ENCODE results near the gene ZNF335.

ZNF335 gene

DNA sequence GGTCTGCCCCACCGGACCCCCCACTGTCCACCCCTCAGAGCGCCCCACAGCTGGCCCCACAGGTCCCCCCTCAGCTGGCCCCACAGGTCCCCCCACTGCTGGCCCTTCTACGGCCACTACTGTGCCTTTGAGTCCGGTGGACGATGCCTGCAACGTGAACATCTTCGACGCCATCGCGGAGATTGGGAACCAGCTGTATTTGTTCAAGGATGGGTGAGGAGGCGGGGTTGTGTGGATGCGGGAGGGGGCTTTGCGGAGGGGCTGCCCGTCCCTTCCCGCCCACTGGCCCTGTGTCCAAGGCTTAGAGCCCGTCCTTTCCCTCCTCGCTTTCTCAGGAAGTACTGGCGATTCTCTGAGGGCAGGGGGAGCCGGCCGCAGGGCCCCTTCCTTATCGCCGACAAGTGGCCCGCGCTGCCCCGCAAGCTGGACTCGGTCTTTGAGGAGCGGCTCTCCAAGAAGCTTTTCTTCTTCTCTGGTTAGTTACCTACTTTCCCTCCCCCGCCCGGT is 41.4 kb upstream of the ZNF335 start:
- Histone ChIP-seq H3K4me2 (ENCODE audit: insufficient read depth, low read length, poor library complexity, severe bottlenecking) (peak overlapping the region; percentile 57), H3K79me1 (ENCODE audit: low read depth, low read length) (peaks cover 1% of the 10 kb centered on the region), H3K4ac (ENCODE audit: low read length) (no peak overlapping the region), H2AK5ac (ENCODE audit: low read depth, low read length) (peak overlapping the region; percentile 90), H3K23ac (ENCODE audit: low read depth, low read length, poor library complexity) (no peak overlapping the region), H2BK120ac (ENCODE audit: low read depth, low read length) (no peak overlapping the region), H2BK5ac (ENCODE audit: low read length) (no peak overlapping the region), H2BK15ac (ENCODE audit: low read length) (peak overlapping the region; percentile 49), H3K9ac (ENCODE audit: low read depth, low read length, poor library complexity) (peak overlapping the region; percentile 81), H3K4me1 (ENCODE audit: control insufficient read depth in 2 of 2, insufficient read depth in 1 of 2, low read depth in 1 of 2, low read length in 2 of 2) (peaks cover 1 to 8% of the 10 kb centered on the region in 2 donors), H3K14ac (ENCODE audit: low read length) (no peak overlapping the region), H3K27me3 (ENCODE audit: control insufficient read depth in 3 of 3, insufficient read depth in 3 of 3, low read depth in 1 of 3, low read length in 3 of 3) (peaks cover 0 to 25% (median 6%) of the 10 kb centered on the region in 3 experiments), H3K4me3 (ENCODE audit: low read length in 2 of 2) (no peak overlapping the region), H4K91ac (ENCODE audit: low read depth, low read length, poor library complexity) (no peak overlapping the region), H3K27ac (replicated peaks; ENCODE audit: low read length) (no peak overlapping the region), H2BK12ac (ENCODE audit: low read length) (no peak overlapping the region), H4K8ac (ENCODE audit: low read depth, low read length) (no peak overlapping the region), H2AFZ (ENCODE audit: low read length) (peak overlapping the region; percentile 83), H3K18ac (ENCODE audit: low read length) (peak overlapping the region; percentile 20), H3K36me3 (replicated peaks in 1 of 2; ENCODE audit: control insufficient read depth in 2 of 2, insufficient read depth in 2 of 2, low read length in 2 of 2) (no peaks in the 10 kb centered on the region), H3K9me3 (replicated peaks in 1 of 2; ENCODE audit: control insufficient read depth in 2 of 2, insufficient read depth in 1 of 2, low read depth in 1 of 2, low read length in 2 of 2) (peaks cover 0 to 5% of the 10 kb centered on the region in 2 donors)
- no CpG with 5 or more reads among the region's 29 CpGs for WGBS, 2 donors (ENCODE audit: extremely low coverage in 2 of 2, insufficient read length in 2 of 2, insufficient replicate concordance in 1 of 2)
- DNase-seq (ENCODE audit: low spot score): no peak

DNA sequence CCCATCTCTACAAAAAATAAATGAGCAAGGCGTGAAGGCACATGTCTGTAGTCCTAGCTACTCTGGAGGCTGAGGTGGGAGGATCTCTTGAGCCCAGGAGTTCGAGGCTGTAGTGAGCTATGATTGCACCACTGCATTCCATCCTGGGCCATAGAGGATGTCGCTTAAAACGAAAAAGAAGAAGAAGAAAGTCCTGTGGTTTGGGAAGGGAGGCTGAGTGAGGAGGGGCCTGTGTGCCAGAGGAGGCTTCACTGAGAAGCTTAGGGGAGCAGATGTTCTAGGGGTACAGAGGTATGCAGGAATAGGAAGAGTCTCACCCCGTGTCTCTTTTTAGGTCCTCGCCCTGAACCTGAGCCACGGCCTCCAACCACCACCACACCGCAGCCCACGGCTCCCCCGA is 40.9 kb upstream of the ZNF335 start:
- Histone ChIP-seq H3K9me3 (replicated peaks in 1 of 2; ENCODE audit: control insufficient read depth in 2 of 2, insufficient read depth in 1 of 2, low read depth in 1 of 2, low read length in 2 of 2) (peaks cover 0 to 5% of the 10 kb centered on the region in 2 donors), H2AK5ac (ENCODE audit: low read depth, low read length) (peak overlapping the region; percentile 90), H2BK15ac (ENCODE audit: low read length) (peak overlapping the region; percentile 49), H3K4me3 (ENCODE audit: low read length in 2 of 2) (no peak overlapping the region), H3K27ac (replicated peaks; ENCODE audit: low read length) (no peak overlapping the region), H4K91ac (ENCODE audit: low read depth, low read length, poor library complexity) (no peak overlapping the region), H2BK5ac (ENCODE audit: low read length) (no peak overlapping the region), H3K23ac (ENCODE audit: low read depth, low read length, poor library complexity) (no peak overlapping the region), H3K4ac (ENCODE audit: low read length) (no peak overlapping the region), H4K8ac (ENCODE audit: low read depth, low read length) (no peak overlapping the region), H3K14ac (ENCODE audit: low read length) (no peak overlapping the region), H3K18ac (ENCODE audit: low read length) (no peak overlapping the region), H3K4me2 (ENCODE audit: insufficient read depth, low read length, poor library complexity, severe bottlenecking) (no peak overlapping the region), H3K4me1 (ENCODE audit: control insufficient read depth in 2 of 2, insufficient read depth in 1 of 2, low read depth in 1 of 2, low read length in 2 of 2) (peaks cover 6 to 10% of the 10 kb centered on the region in 2 donors), H3K36me3 (replicated peaks in 1 of 2; ENCODE audit: control insufficient read depth in 2 of 2, insufficient read depth in 2 of 2, low read length in 2 of 2) (no peaks in the 10 kb centered on the region), H3K79me1 (ENCODE audit: low read depth, low read length) (peaks cover 1% of the 10 kb centered on the region), H3K27me3 (ENCODE audit: control insufficient read depth in 3 of 3, insufficient read depth in 3 of 3, low read depth in 1 of 3, low read length in 3 of 3) (peaks cover 0 to 25% (median 6%) of the 10 kb centered on the region in 3 experiments), H2AFZ (ENCODE audit: low read length) (no peak overlapping the region), H2BK120ac (ENCODE audit: low read depth, low read length) (no peak overlapping the region), H3K9ac (ENCODE audit: low read depth, low read length, poor library complexity) (no peak overlapping the region), H2BK12ac (ENCODE audit: low read length) (no peak overlapping the region)
- DNase-seq (ENCODE audit: low spot score): no peak
- WGBS, 2 donors (ENCODE audit: extremely low coverage in 2 of 2, insufficient read length in 2 of 2, insufficient replicate concordance in 1 of 2): no CpG with 5 or more reads among the region's 10 CpGs

DNA sequence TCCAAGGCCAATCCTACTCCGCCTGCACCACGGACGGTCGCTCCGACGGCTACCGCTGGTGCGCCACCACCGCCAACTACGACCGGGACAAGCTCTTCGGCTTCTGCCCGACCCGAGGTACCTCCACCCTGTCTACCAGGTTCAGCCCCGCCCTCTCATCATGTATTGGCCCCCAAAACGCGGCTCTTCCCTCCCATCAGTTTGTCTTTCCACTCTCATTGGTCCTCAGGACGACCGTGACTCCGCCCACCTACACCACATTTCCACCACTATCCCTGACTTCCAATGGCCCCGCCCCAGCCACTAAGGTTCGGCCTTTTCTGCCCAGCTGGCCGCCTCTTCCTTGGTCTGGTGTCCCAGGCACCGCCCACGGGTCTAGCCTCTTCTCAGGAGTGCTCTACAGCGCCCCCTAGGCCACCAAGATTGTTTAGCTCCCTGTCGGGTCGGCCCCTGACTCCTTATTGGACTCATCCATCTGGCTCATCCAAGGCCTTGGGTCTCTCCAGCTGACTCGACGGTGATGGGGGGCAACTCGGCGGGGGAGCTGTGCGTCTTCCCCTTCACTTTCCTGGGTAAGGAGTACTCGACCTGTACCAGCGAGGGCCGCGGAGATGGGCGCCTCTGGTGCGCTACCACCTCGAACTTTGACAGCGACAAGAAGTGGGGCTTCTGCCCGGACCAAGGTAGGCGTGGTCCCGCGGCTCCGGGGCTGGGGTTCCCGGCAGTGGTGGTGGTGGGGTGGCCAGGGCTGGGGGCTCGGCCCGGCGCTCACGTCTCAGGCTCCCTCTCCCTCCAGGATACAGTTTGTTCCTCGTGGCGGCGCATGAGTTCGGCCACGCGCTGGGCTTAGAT is 39.9 kb upstream of the ZNF335 start:
- no peak overlapping the region for H3K18ac ChIP-seq (ENCODE audit: low read length)
- WGBS, 2 donors (ENCODE audit: extremely low coverage in 2 of 2, insufficient read length in 2 of 2, insufficient replicate concordance in 1 of 2): no CpG with 5 or more reads among the region's 57 CpGs
- no peak overlapping the region for H3K4ac ChIP-seq (ENCODE audit: low read length)
- H3K14ac ChIP-seq (ENCODE audit: low read length): peak overlapping the region; percentile 97
- H2BK12ac ChIP-seq (ENCODE audit: low read length): no peak overlapping the region
- H3K9me3 ChIP-seq (replicated peaks in 1 of 2; ENCODE audit: control insufficient read depth in 2 of 2, insufficient read depth in 1 of 2, low read depth in 1 of 2, low read length in 2 of 2): peaks cover 0 to 5% of the 10 kb centered on the region in 2 donors
- H3K23ac ChIP-seq (ENCODE audit: low read depth, low read length, poor library complexity): peak overlapping the region; percentile 65
- no peak overlapping the region for H3K27ac ChIP-seq (replicated peaks; ENCODE audit: low read length)
- peak overlapping the region; percentile 17 for H4K8ac ChIP-seq (ENCODE audit: low read depth, low read length)
- H2BK120ac ChIP-seq (ENCODE audit: low read depth, low read length): peak overlapping the region; percentile 69
- no peak overlapping the region for H3K4me2 ChIP-seq (ENCODE audit: insufficient read depth, low read length, poor library complexity, severe bottlenecking)
- no peak for DNase-seq (ENCODE audit: low spot score)
- H3K79me1 ChIP-seq (ENCODE audit: low read depth, low read length): peaks cover 1% of the 10 kb centered on the region
- peak overlapping the region; percentile 75 for H2AK5ac ChIP-seq (ENCODE audit: low read depth, low read length)
- H3K4me3 ChIP-seq (ENCODE audit: low read length in 2 of 2): peak overlapping the region in 1 of 2 donors; percentile 58
- H2BK15ac ChIP-seq (ENCODE audit: low read length): no peak overlapping the region
- no peak overlapping the region for H2BK5ac ChIP-seq (ENCODE audit: low read length)
- no peak overlapping the region for H4K91ac ChIP-seq (ENCODE audit: low read depth, low read length, poor library complexity)
- no peak overlapping the region for H2AFZ ChIP-seq (ENCODE audit: low read length)
- H3K4me1 ChIP-seq (ENCODE audit: control insufficient read depth in 2 of 2, insufficient read depth in 1 of 2, low read depth in 1 of 2, low read length in 2 of 2): peaks cover 6 to 10% of the 10 kb centered on the region in 2 donors
- H3K9ac ChIP-seq (ENCODE audit: low read depth, low read length, poor library complexity): no peak overlapping the region
- H3K36me3 ChIP-seq (replicated peaks in 1 of 2; ENCODE audit: control insufficient read depth in 2 of 2, insufficient read depth in 2 of 2, low read length in 2 of 2): no peaks in the 10 kb centered on the region
- peaks cover 0 to 25% (median 6%) of the 10 kb centered on the region in 3 experiments for H3K27me3 ChIP-seq (ENCODE audit: control insufficient read depth in 3 of 3, insufficient read depth in 3 of 3, low read depth in 1 of 3, low read length in 3 of 3)

All from neuronal stem cell (in vitro differentiated cells).